IMR-90 (cell line): Measurements from ENCODE around the gene NLRC3.

Source experiments
- BHLHE40 ChIP-seq: fragments of 150-350 bp; IDR thresholded peaks from 2 replicates; pipeline ENCODE4 v1.6.1; 2016; ENCODE audit warnings: mild to moderate bottlenecking, low read depth, low read length
- CEBPB ChIP-seq: IDR thresholded peaks from 2 replicates; pipeline ENCODE4 v1.6.1; 2012; ENCODE audit warnings: low read depth, low read length, improper control_type of control experiment
- FOS ChIP-seq: fragments of 150-350 bp; IDR thresholded peaks from 2 replicates; pipeline ENCODE4 v1.6.1; 2016; ENCODE audit warnings: low read depth, low read length
- MAZ ChIP-seq: IDR thresholded peaks from 2 replicates; pipeline ENCODE4 v1.6.1; 2012; ENCODE audit warnings: low read depth, mild to moderate bottlenecking, low read length, improper control_type of control experiment, moderate library complexity, borderline replicate concordance
- MXI1 ChIP-seq: IDR thresholded peaks from 2 replicates; pipeline ENCODE4 v1.6.1; 2012; ENCODE audit warnings: low read depth, mild to moderate bottlenecking, low read length, moderate library complexity, borderline replicate concordance
- POLR2A ChIP-seq: IDR thresholded peaks from 2 replicates; pipeline ENCODE4 v1.6.1; 2012; ENCODE audit warnings: mild to moderate bottlenecking, low read depth, low read length
- RAD21 ChIP-seq: IDR thresholded peaks from 2 replicates; pipeline ENCODE4 v1.6.1; 2012; ENCODE audit warnings: low read length, improper control_type of control experiment
- RCOR1 ChIP-seq: IDR thresholded peaks from 2 replicates; pipeline ENCODE4 v1.6.1; 2012; ENCODE audit warnings: mild to moderate bottlenecking, low read length, improper control_type of control experiment; ENCODE audit not compliant: insufficient replicate concordance
- TF ChIP-seq, protein P1 (sequence below): conservative IDR thresholded peaks from 2 replicates; pipeline ENCODE4 v1.5.1; 2012; ENCODE audit warnings: mild to moderate bottlenecking, low read depth, low read length, improper control_type of control experiment
- TF ChIP-seq, protein P2 (sequence below): fragments of 150-350 bp; IDR thresholded peaks from 2 replicates; pipeline ENCODE4 v1.6.1; 2016; ENCODE audit warnings: low read depth, mild to moderate bottlenecking, low read length, moderate library complexity, borderline replicate concordance
- TF ChIP-seq, protein P3 (sequence below): fragments of 150-350 bp; IDR thresholded peaks from 2 replicates; pipeline ENCODE4 v1.6.1; 2017; ENCODE audit warnings: mild to moderate bottlenecking, antibody characterized with exemption, low read length, low read depth

DNA sequence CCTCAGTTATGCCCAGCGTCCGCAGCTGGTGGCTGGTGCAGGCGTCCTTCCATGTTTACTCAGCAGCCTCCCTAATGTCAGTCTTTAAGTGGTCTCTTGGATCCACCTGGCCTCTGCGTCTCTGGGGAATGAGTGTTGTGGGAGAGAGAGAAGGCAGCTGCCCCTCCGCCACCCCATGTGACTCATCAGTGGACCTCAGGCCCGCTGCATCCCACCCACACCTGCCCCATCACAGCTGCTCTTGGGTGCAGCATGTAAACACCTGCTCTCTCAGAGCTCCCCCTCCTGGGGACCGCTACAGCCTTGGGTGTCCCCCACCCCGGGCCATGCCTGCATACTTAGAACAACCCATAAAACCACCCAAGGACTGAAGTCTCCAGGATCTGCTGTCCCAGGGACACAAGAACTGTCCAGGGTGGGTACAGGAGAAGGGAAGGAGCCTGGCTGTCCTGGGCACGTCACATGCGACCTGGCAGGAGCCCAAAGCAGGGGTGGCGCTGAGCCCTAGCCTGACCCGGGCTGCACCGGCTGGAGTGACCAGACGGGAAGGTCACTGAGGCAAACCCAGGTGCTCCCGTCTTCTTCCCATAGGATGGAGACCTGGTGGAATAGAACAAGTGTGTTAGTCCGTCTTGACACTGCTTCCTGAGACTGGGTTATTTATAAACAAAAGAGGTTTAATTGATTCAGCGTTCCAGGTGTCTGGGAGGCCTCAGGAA is 86.1 kb downstream of the NLRC3 start:
- TF ChIP-seq, protein P1, sequence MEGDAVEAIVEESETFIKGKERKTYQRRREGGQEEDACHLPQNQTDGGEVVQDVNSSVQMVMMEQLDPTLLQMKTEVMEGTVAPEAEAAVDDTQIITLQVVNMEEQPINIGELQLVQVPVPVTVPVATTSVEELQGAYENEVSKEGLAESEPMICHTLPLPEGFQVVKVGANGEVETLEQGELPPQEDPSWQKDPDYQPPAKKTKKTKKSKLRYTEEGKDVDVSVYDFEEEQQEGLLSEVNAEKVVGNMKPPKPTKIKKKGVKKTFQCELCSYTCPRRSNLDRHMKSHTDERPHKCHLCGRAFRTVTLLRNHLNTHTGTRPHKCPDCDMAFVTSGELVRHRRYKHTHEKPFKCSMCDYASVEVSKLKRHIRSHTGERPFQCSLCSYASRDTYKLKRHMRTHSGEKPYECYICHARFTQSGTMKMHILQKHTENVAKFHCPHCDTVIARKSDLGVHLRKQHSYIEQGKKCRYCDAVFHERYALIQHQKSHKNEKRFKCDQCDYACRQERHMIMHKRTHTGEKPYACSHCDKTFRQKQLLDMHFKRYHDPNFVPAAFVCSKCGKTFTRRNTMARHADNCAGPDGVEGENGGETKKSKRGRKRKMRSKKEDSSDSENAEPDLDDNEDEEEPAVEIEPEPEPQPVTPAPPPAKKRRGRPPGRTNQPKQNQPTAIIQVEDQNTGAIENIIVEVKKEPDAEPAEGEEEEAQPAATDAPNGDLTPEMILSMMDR = no peak
- TF ChIP-seq MXI1 (no peak), RAD21 (no peak), POLR2A (no peak), FOS (no peak), BHLHE40 (no peak), MAZ (no peak), CEBPB (no peak), RCOR1 (no peak)
- TF ChIP-seq, protein P2, sequence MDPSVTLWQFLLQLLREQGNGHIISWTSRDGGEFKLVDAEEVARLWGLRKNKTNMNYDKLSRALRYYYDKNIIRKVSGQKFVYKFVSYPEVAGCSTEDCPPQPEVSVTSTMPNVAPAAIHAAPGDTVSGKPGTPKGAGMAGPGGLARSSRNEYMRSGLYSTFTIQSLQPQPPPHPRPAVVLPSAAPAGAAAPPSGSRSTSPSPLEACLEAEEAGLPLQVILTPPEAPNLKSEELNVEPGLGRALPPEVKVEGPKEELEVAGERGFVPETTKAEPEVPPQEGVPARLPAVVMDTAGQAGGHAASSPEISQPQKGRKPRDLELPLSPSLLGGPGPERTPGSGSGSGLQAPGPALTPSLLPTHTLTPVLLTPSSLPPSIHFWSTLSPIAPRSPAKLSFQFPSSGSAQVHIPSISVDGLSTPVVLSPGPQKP = no peak
- TF ChIP-seq, protein P3, sequence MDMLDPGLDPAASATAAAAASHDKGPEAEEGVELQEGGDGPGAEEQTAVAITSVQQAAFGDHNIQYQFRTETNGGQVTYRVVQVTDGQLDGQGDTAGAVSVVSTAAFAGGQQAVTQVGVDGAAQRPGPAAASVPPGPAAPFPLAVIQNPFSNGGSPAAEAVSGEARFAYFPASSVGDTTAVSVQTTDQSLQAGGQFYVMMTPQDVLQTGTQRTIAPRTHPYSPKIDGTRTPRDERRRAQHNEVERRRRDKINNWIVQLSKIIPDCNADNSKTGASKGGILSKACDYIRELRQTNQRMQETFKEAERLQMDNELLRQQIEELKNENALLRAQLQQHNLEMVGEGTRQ = no peak
